HG03432 (cell line): ENCODE measurements around the gene FSCB.
"Not testable (repeated sequence)": the region's sequence is repeated elsewhere in the genome, so short reads cannot be mapped to it uniquely, and the experiment has no call there.

Source experiments
- ATAC-seq: cut with Tn5 transposase; IDR thresholded peaks from one replicate; pipeline ENCODE4 v1.9.1; 2021; ENCODE audit warnings: mild to moderate bottlenecking, moderate library complexity; ENCODE audit not compliant: unreplicated experiment

The FSCB gene

GRCh38 chr14:44507183-44507582, at the start of gene FSCB:
FSCB (minus strand) TSS chr14:44507283; CDS start chr14:44506987, 296 bp downstream.
- no peak for ATAC-seq

- ATAC-seq, result no peak
These were observed 24.6 kb upstream of the FSCB start for GRCh38 chr14:44531658-44532057.

DNA sequence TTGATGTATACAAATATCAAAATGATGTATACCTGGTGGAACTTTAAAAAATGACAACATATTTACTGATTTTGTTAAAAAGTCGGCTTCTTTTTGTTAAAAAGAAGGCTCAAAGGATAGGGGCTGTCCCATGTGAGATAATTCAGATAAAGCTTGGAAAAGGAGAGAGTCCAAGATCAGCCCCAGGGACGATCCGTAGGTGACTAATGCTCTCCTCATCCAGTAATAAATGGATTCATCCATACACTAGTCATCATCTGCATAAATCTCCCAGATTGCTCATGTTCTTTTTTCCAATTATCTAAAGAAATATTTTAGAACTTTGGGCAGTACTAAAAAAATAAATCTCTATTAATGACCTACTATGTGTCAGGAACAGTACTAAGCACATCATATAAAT, 23.4 kb upstream of the FSCB start:
- ATAC-seq, result no peak

DNA sequence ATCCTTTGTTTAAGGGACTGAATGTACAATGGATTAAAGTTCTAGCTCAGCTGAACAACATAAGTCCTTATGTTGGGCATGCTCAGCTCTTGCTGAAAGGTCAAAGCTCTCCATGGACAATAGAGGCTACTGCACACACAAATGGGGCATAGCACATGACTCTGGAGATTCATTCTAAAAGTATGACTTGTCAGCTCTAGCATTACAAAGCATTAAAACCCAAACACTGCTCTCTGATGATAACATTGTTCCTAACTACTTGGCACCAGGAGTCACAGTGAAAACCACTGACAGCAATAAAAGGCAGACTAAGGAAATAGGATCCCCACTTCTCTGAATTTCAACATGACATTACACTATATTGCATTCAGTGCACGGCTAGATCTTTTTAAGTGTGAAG, 21.9 kb upstream of the FSCB start:
- no peak for ATAC-seq

- no peak for ATAC-seq
These were observed 21.1 kb upstream of the FSCB start for GRCh38 chr14:44528180-44528579.

GRCh38 chr14:44525237-44525636, 18.2 kb upstream of the FSCB start:
- ATAC-seq, result no peak

GRCh38 chr14:44515668-44516067, 8.6 kb upstream of the FSCB start:
- ATAC-seq, result not testable (repeated sequence)

- ATAC-seq, result no peak
These were observed 1.8 kb upstream of the FSCB start for GRCh38 chr14:44508834-44509233.

DNA sequence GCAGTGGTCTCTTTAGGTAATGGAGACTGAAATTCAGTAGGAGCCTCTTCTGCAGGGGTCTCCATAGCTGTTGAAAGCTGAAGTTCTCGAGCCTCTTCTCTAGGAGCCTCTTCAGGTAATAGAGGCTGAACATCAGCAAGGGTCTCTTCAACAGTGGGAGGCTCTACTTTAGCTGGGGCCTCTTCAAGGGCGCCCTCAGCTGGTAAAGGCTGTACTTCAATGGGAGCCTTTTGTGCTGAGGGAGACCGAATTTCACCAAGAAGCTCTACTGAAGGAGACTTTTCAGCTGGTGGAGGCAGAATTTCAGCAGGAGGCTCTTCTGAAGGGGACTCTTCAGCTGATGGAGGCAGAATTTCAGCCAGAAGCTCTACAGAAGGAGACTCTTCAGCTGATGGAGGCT, 1.5 kb downstream of the FSCB start:
- no peak for ATAC-seq

DNA sequence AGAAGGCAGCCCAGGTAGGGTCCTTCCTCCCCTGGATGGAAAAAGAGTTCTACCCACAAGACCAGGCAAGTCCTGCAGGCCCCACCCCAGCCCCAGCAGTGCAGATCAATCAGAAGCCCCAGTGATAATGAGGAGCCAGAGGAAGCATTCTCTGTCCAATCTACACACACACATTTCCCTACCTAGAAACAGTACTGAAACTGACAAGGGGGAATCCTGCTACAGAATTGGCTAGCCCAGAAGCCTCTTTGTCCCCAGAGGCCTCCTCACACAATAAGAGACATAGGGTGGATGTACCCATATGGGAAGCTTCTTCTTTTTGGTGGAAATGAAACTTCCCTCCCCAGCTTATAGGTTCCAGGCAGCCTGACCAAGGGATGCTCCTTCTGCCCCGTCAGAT, 9.9 kb downstream of the FSCB start:
- no peak for ATAC-seq

- ATAC-seq, result no peak
These were observed 12.9 kb downstream of the FSCB start for GRCh38 chr14:44494137-44494536.

- no peak for ATAC-seq
These were observed 16.1 kb downstream of the FSCB start for GRCh38 chr14:44490966-44491365.

- ATAC-seq, result no peak
These were observed 29.1 kb downstream of the FSCB start for GRCh38 chr14:44477953-44478352.

DNA sequence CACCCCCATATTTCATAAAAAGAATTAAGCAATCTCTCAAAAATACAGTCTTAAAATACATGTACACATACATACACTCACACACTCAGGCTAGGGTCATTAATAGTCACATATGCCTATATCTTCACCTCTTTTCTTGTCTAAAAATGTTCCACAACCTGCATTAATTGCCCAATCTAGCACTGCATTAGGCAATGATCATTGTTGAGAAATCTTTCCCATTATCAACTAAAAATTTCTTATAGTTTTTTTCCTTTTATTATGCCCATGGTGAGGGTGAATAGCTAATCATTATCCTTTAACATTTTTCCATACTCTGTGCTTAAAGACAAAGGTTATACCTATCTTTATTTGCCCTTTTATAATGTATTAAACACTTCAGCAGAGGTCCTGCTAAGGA, 38.3 kb downstream of the FSCB start:
- ATAC-seq, result no peak

- ATAC-seq, result no peak
These were observed 43.6 kb downstream of the FSCB start for GRCh38 chr14:44463356-44464004.

- ATAC-seq, result no peak
These were observed 44.7 kb downstream of the FSCB start for GRCh38 chr14:44462381-44462780.

- no peak for ATAC-seq
These were observed 45.3 kb downstream of the FSCB start for GRCh38 chr14:44461811-44462210.
